Esophagus (tissue), 2 donors: ENCODE measurements around the gene PAIP2B. TPM values are rescaled to one million over a fixed set of nuclear protein-coding genes. Genes with fewer than 3 reads are reported as not detected.

Experiments used
- H3K27ac ChIP-seq, 2 donors: one replicate each; pipeline ENCODE4 v1.5.1; 2013; ENCODE audit warnings: low read depth in 2 of 2, mild to moderate bottlenecking in 2 of 2, inconsistent platforms in 1 of 2, low read length in 1 of 2, moderate library complexity in 1 of 2
- H3K27me3 ChIP-seq, 2 donors: one replicate each; pipeline ENCODE4 v1.6.1; 2013; ENCODE audit warnings: low read length in 2 of 2, control low read depth in 1 of 2, mild to moderate bottlenecking in 1 of 2; ENCODE audit not compliant: insufficient read depth in 2 of 2, control insufficient read depth in 1 of 2
- H3K36me3 ChIP-seq, 2 donors: one replicate each; pipeline ENCODE4 v1.6.1; 2013; ENCODE audit warnings: low read length in 1 of 2; ENCODE audit not compliant: control insufficient read depth in 2 of 2, insufficient read depth in 2 of 2
- H3K4me1 ChIP-seq, 2 donors: one replicate each; pipeline ENCODE4 v1.6.1; 2013; ENCODE audit warnings: low read length in 1 of 2; ENCODE audit not compliant: control insufficient read depth in 2 of 2, insufficient read depth in 2 of 2
- H3K4me3 ChIP-seq, 2 donors: one replicate each; pipeline ENCODE4 v1.5.1; 2013; ENCODE audit warnings: low read length in 2 of 2, mild to moderate bottlenecking in 2 of 2, low read depth in 1 of 2, moderate library complexity in 1 of 2
- H3K9me3 ChIP-seq, 2 donors: one replicate each; pipeline ENCODE4 v1.6.1; 2013; ENCODE audit warnings: mild to moderate bottlenecking in 2 of 2, low read depth in 1 of 2, low read length in 1 of 2, moderate library complexity in 1 of 2; ENCODE audit not compliant: control insufficient read depth in 2 of 2, insufficient read depth in 1 of 2
- WGBS, 2 donors: extraction: QIAGEN DNeasy Blood & Tissue Kit; methylation state at CpG; one replicate each; pipeline ENCODE4 v1.1.7; 2013; 5-methylcytosine and 5-hydroxymethylcytosine counted together
- polyA plus RNA-seq, 2 donors: library from polyadenylated mRNA; stranded (reverse); fragments of 200-250 nt; gene quantifications; one replicate each; pipeline ENCODE4 v1.2.3, GENCODE V29; 2013
- donor health status: healthy with polysubstance abuse.
- donor health status: Bipolar disorder and iron deficiency.

PAIP2B gene
- polyA plus RNA-seq, 2 donors, result 4.7 to 5.0 TPM

DNA sequence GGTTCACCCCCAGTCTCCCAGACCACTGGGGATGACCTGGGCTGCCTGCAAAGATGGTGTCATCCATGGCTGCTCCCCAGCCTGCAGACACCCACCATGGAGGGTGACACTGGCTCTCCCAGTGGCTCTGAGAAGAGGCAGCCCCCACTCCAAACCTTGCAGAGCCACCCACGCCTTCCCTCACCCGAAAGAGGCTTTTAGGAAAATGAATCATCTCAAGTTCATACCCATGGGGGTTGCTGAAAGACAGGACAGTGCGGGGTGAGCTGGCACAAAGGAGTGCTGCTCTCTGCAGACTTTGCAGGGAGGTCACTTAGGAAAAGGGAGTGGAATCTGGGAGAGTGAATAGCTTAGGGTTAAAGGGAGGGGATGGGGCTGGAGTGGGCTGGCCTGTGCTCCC, 60.1 kb downstream of the PAIP2B start:
- Histone ChIP-seq H3K27ac (no peak overlapping the region), H3K27me3 (no peaks in the 10 kb centered on the region), H3K9me3 (no peaks in the 10 kb centered on the region), H3K4me3 (no peak overlapping the region), H3K4me1 (no peaks in the 10 kb centered on the region), H3K36me3 (no peaks in the 10 kb centered on the region)
- 49 to 63% methylated on average over 3 of the region's 3 CpGs for WGBS, 2 donors

DNA sequence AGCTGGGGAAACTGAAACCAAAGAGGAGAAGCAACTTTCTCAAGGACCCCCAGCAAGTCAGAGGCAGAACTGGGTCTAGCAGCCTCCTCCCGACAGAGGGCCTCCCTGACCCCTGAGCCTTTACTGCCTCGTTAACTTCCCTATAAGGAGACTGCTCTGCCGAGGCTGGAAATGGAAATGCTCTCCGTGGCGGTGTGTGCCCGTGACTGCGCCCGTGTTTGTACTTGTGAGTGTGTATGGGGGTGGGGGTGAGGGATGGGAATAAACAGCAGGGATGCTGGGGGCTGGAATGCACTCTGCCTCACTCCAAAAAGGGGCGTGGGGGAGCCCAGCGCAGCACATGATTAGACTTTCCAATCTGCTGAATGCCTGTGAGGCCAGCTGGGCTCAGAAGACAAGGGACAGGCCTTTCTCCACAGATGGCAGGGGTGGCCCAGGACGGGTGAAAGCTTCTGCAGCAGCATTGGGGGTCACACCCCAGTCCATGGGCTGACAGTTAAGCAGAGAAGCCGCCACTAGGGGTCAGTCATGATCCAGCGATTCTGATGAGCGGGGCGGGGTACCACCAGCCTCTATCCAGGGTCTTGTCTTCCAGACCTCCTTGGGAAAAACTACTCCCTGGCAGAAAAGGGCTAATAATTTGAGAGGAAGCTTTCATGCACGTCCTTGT, 69.6 kb downstream of the PAIP2B start:
- H3K27me3 ChIP-seq, result no peaks in the 10 kb centered on the region
- peaks cover 2 to 4% of the 10 kb centered on the region in 2 donors for H3K4me1 ChIP-seq
- WGBS, 2 donors, result 12 to 13% methylated on average over 16 of the region's 16 CpGs
- no peak overlapping the region for H3K27ac ChIP-seq
- H3K9me3 ChIP-seq, result no peaks in the 10 kb centered on the region
- H3K36me3 ChIP-seq, result no peaks in the 10 kb centered on the region
- H3K4me3 ChIP-seq, result no peak overlapping the region

DNA sequence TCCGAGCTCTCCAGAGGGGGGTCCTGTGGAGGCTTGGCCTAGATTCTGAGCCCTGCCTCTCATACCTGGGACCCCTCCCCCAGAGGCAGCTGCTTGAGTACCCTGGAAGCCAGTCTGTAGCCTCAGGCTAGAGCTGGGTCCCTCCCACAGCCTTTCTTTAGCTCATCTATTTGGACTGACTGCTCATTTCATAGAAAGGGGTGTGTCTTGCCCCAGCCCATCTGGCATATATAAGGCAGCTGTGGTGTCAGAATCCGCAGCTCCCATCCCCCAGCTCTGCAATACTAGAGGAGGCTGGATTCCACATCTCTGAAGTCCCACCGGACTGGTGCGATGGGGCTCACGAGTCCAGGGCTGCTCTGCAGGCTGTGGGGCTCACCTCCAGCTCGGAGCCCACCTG, 70.3 kb downstream of the PAIP2B start:
- Histone ChIP-seq H3K36me3 (no peaks in the 10 kb centered on the region), H3K4me1 (peaks cover 4 to 6% of the 10 kb centered on the region in 2 donors), H3K27ac (no peak overlapping the region), H3K27me3 (no peaks in the 10 kb centered on the region), H3K4me3 (no peak overlapping the region), H3K9me3 (no peaks in the 10 kb centered on the region)
- WGBS, 2 donors, result 48 to 50% methylated on average over 6 of the region's 6 CpGs

DNA sequence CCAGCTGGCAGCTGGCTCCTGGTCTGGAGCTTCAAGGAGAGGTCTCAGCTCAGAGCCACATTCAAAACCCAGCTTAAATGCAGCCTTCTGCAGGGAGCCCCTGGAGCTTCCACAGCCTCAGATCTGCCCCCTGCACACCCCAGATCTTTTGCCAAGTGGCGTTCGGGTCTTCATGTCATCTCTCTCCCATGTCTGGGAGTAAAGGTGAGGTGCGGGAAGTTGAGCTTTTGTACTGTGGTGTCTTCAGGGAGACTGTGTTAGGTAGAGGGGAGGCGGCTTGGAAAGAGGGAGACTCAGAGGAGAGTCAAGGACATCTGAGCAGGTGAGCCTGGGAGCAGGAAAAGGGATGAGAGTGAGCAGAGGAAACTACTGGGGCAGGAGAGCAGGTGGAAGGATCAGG, 71.1 kb downstream of the PAIP2B start:
- Histone ChIP-seq H3K27ac (no peak overlapping the region), H3K9me3 (no peaks in the 10 kb centered on the region), H3K4me1 (peaks cover 6 to 8% of the 10 kb centered on the region in 2 donors), H3K27me3 (no peaks in the 10 kb centered on the region), H3K4me3 (no peak overlapping the region), H3K36me3 (peaks cover 0 to under 1% of the 10 kb centered on the region in 2 donors)
- WGBS, 2 donors, result 84 to 92% methylated on average over 4 of the region's 4 CpGs

GRCh38 chr2:71154798-71155197, 72.1 kb downstream of the PAIP2B start:
- Histone ChIP-seq H3K27me3 (no peaks in the 10 kb centered on the region), H3K4me1 (peaks cover 6 to 10% of the 10 kb centered on the region in 2 donors), H3K9me3 (no peaks in the 10 kb centered on the region), H3K27ac (no peak overlapping the region), H3K36me3 (peaks cover 3 to 5% of the 10 kb centered on the region in 2 donors), H3K4me3 (no peak overlapping the region)
- whole genome bisulfite sequencing, 2 donors, result 61 to 66% methylated on average over 6 of the region's 6 CpGs

DNA sequence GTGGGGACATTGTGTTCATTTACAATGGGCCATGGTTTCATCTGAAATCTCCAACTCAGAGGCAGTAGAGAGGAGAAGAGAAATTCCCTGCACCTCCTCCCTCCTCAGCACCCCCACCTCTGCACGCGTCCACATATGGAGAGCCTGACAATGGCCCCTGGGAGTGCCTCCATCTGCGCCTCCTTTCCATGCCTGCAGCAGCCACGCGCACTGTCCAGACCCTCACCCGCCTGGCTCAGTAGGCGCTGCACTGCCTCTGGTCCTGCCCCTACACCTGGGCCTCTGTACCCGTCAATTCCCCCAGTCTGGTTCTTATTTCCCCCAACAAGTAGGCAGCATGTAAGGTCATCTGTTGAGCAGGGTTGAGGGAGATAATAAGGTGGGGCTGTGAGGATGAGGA, 72.6 kb downstream of the PAIP2B start:
- Histone ChIP-seq H3K27ac (no peak overlapping the region), H3K4me3 (no peak overlapping the region), H3K36me3 (peaks cover 3 to 8% of the 10 kb centered on the region in 2 donors), H3K27me3 (no peaks in the 10 kb centered on the region), H3K4me1 (peaks cover 6 to 10% of the 10 kb centered on the region in 2 donors), H3K9me3 (no peaks in the 10 kb centered on the region)
- 81 to 82% methylated on average over 8 of the region's 8 CpGs for WGBS, 2 donors

DNA sequence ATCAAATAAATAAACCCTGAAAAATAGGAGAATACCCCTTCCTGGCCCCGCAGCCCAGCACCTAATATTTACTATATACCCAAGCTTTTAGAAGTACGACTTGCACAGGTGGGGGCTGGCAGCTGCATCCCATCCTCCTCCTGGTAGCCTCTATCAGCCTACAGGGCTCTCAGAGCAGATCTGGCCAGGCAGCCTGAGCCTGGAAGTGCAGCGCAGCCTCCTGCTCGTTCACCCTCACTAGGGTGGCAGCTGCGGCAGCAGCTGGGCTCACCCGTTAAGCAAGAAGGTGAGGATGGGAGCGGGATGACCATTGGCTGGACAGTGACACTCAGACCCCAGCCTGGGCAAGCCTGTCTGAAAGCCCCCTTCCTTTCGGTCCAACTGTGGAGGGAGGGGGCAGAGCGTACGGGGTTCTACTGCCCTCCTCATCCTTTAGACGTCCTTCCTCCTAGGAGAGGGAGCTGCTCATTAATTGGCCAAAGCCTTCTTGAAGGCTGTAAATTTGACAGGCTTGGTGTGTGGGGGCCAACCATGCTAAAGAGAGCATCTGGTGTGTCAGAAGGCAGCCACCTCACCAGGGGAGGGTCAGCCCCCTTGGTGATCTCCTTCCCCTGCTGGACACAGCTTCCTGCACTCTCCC, 73.2 kb downstream of the PAIP2B start:
- no peaks in the 10 kb centered on the region for H3K27me3 ChIP-seq
- no peaks in the 10 kb centered on the region for H3K9me3 ChIP-seq
- peaks cover 6 to 10% of the 10 kb centered on the region in 2 donors for H3K4me1 ChIP-seq
- 70 to 71% methylated on average over 11 of the region's 11 CpGs for WGBS, 2 donors
- no peak overlapping the region for H3K4me3 ChIP-seq
- peaks cover 6 to 12% of the 10 kb centered on the region in 2 donors for H3K36me3 ChIP-seq
- H3K27ac ChIP-seq, result no peak overlapping the region

DNA sequence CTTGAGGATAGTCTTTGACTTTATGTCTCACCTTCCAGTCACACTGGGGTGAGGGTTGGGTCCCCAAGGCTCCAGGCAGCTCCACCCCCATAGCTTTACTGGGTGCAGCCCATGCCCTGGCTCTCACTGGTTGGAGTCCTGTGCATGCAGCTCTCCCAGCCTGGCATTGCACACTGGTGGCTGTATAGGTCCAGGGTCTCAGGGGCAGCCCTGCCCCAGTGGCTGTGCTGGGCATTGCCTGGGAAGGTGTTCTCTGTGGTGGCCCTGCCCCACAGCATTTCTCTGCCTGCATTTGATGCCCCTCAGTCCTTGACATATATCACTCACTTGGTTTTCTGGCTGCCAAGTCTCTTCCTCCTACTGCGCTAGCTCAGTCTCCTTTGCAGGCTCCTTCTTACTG, 75.3 kb downstream of the PAIP2B start:
- 71 to 95% methylated on average over 1 of the region's 1 CpG for WGBS, 2 donors
- peaks cover 10 to 15% of the 10 kb centered on the region in 2 donors for H3K36me3 ChIP-seq

GRCh38 chr2:71150082-71150816, 76.7 kb downstream of the PAIP2B start:
- 46 to 49% methylated on average over 3 of the region's 3 CpGs for WGBS, 2 donors
- H3K36me3 ChIP-seq, result peaks cover 17 to 20% of the 10 kb centered on the region in 2 donors

More for the DNA sequence above, 75.3 kb downstream of the PAIP2B start:
- Histone ChIP-seq H3K4me1 (peaks cover 6% of the 10 kb centered on the region in 2 donors), H3K27ac (no peak overlapping the region), H3K9me3 (no peaks in the 10 kb centered on the region), H3K4me3 (no peak overlapping the region), H3K27me3 (no peaks in the 10 kb centered on the region)

More at GRCh38 chr2:71150082-71150816, 76.7 kb downstream of the PAIP2B start:
- no peak overlapping the region for H3K4me3 ChIP-seq
- H3K4me1 ChIP-seq, result peaks cover 3 to 6% of the 10 kb centered on the region in 2 donors
- no peaks in the 10 kb centered on the region for H3K27me3 ChIP-seq
- H3K27ac ChIP-seq, result no peak overlapping the region
- peaks cover 0 to 2% of the 10 kb centered on the region in 2 donors for H3K9me3 ChIP-seq
